GM19238 (cell line): ENCODE data around the gene INPP4B.

Source experiments
- DNase-seq: peaks from one replicate; pipeline ENCODE4 v3.0.0; 2011; ENCODE audit warnings: low spot score; ENCODE audit not compliant: insufficient read length

Gene INPP4B

DNA sequence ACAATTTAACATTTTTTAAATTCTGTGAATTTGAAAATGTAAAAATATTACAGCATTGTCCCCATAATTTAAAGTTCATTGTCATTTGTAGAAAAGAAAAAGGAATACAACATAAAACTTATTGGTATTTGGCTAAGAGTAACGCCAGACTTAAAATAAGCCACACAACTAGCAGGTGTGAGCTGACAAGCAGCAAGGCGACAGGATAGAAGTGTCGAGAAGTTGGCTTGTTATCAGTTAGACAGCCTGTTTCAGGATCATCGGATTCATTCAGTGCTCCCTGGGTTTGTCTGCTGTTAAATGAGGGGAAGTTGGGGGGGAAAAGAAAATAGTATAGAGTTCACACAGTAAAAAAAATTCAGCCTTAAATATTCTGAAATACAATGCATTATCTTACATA, 816.1 kb downstream of the INPP4B start:
- DNase-seq, result no peak

- DNase-seq, result no peak
These were observed 824.3 kb downstream of the INPP4B start for GRCh38 chr4:142021761-142022160.

DNA sequence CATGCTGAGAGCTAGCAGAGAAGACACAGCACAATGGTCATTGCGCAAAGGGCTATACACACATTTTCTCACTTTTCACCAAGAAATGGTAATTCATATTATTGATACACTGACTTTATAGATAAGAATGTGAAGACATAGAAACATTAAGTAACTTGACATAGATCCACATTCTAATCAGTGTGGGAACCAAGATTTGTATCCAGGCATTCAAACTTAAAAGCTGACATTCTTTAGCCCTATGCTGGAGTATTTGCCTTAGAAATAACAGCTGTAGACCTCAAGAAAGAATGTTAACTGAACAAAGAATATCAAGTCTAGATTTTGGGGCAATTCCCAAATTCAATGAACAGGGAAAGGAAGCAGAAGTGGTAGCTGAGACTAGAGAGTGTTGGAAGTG, 824.9 kb downstream of the INPP4B start:
- no peak for DNase-seq

DNA sequence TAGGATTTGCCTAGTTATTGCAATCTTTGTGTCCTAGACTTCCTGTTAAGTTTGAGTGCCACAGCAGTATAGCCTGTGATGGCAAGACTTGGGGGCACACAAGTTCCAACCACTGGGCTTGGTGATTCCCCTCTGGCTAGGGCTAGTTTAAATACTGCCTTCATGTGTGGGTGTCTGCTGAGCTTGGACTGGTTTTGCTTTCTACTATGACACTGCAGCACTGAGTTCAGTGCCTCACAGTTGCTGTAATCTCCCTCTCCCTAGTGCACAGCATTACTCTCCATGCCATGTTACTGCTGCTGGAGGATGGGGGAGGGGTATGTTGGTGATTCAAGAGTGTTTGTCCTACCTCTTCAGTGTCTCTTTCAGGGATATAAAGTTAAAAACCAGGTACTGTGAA, 830.1 kb downstream of the INPP4B start:
- DNase-seq, result no peak

GRCh38 chr4:142009751-142010150, 836.4 kb downstream of the INPP4B start:
- no peak for DNase-seq

- no peak for DNase-seq
These were observed 840.6 kb downstream of the INPP4B start for GRCh38 chr4:142005519-142005918.

DNA sequence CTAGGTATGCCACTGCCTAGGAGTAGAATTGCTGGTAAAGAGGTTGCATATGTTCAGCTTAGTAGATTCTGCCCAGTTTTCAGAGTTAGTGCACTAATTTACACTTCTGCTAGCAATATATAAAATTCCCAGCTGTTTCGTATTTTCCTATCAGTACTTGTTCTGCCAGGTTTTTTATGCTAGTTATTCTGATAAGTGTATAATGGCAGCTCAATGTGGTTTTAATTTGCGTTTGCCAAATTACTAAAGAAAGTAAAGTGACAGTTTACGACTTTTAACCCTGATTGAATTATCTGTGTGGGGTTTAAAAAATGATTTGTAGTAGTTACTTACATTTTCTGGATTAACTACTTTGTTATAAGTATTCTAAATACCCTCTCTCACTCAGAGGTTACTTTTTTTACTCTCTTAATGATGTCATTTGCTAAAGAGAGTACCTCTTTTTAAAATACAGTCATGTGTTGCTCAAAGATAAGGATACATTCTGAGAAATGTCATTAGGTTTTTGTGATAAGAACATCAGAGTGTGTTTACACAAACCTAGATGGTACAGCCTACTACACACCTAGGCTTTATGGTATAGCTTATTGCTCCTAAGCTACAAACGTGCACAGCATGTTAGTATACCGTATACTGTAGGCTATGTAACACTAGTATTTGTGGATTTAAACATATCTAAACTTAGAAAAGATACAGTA, 846.5 kb downstream of the INPP4B start:
- no peak for DNase-seq

DNA sequence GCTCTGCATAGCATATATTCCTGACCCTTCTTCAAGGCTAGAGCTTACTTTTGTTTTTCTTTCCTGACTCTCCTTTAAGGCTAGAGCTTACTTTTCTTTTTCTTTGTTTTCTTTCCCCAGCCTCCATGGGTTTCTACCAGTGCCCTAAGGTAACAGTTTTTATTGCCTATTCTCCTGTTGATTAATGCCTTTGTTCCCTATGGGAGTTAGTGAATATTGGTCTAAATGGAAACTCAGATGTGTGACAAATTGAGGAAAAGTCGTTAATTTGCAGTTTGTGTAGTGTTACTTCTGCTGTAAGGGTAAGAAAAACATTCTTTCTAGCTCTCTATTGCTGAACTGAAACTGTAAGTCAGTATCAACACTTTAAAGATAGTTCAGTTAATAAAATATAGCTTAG, 851.0 kb downstream of the INPP4B start:
- DNase-seq, result no peak

GRCh38 chr4:141977433-141977832, 868.7 kb downstream of the INPP4B start:
- no peak for DNase-seq
